ENCODE data around the gene ARHGAP6. TPM values are rescaled to one million over a fixed set of nuclear protein-coding genes. Genes with fewer than 3 reads are reported as not detected.
"Not testable (repeated sequence)": the region's sequence is repeated elsewhere in the genome, so short reads cannot be mapped to it uniquely, and the experiment has no call there.

Gene ARHGAP6
- total and polyA plus RNA-seq, 2 donors from 2014 or later = 6.0 to 20.4 TPM

DNA sequence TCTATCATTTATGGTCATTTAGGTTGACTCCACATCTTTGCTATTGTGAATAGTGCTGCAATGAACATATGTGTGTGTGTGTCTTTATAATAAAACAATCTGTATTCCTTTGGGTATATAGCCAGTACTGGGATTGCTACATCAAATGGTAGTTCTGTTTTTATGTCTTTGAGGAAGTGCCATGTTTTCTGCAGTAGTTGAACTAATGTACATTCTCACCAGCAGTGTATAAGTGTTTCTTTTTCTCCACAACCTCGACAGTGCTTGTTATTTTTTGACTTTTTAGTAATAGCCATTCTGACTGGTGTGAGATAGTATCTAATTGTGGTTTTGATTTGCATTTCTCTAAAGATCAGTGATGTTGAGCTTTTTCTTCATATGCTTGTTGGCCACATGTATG lies 80.5 kb downstream of the ARHGAP6 start:
- H3K9ac ChIP-seq (ENCODE audit: low read length in 3 of 3) = no peak overlapping the region
- DNase-seq = no peak
- no peaks in the 10 kb centered on the region for H3K9me3 ChIP-seq (ENCODE audit: control insufficient read depth in 2 of 3, insufficient read depth in 1 of 3, low read length in 3 of 3)
- no peak overlapping the region for H3K27ac ChIP-seq (ENCODE audit: low read depth in 2 of 2, low read length in 2 of 2)
- TF ChIP-seq, protein P1, sequence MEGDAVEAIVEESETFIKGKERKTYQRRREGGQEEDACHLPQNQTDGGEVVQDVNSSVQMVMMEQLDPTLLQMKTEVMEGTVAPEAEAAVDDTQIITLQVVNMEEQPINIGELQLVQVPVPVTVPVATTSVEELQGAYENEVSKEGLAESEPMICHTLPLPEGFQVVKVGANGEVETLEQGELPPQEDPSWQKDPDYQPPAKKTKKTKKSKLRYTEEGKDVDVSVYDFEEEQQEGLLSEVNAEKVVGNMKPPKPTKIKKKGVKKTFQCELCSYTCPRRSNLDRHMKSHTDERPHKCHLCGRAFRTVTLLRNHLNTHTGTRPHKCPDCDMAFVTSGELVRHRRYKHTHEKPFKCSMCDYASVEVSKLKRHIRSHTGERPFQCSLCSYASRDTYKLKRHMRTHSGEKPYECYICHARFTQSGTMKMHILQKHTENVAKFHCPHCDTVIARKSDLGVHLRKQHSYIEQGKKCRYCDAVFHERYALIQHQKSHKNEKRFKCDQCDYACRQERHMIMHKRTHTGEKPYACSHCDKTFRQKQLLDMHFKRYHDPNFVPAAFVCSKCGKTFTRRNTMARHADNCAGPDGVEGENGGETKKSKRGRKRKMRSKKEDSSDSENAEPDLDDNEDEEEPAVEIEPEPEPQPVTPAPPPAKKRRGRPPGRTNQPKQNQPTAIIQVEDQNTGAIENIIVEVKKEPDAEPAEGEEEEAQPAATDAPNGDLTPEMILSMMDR (IDR thresholded peaks at IDR 0.05; ENCODE audit: borderline replicate concordance, extremely low read depth, insufficient read depth) = no peak
- no peaks in the 10 kb centered on the region for H3K36me3 ChIP-seq (ENCODE audit: control insufficient read depth in 2 of 3, insufficient read depth in 3 of 3, low read length in 3 of 3)
- no peak for FAIRE-seq
- H3K4me3 ChIP-seq (ENCODE audit: low read length in 3 of 3) = no peak overlapping the region
- intact Hi-C loops (cut with DNase I) = no loop called here
- peaks cover 0 to 5% (median 0%) of the 10 kb centered on the region in 3 donors for H3K4me1 ChIP-seq (ENCODE audit: control insufficient read depth in 2 of 3, insufficient read depth in 2 of 3, low read depth in 1 of 3, low read length in 3 of 3)
- H3K27me3 ChIP-seq (ENCODE audit: control insufficient read depth, insufficient read depth, low read length) = no peaks in the 10 kb centered on the region

DNA sequence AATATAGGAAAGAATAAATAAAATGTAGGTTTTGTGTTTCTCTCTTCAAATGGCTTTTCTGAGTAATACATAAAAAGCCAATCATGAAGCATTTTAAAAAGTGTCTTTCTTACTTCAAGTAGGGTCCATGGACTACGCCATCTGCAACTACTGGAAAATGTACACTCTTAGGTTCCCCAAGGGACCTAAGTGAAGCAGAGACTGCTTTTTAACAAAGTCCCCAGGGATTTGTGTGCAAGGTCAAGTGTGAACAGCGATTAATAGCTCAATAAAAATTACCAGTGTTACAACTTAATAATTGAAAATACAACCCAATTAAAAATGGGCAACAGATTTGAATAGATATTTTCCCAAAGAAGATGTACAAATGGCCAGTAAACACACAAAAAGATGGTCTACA lies 84.9 kb downstream of the ARHGAP6 start:
- no peak overlapping the region for H3K4me3 ChIP-seq (ENCODE audit: low read length in 3 of 3)
- FAIRE-seq (no peak), DNase-seq (no peak)
- TF ChIP-seq, protein P1 (IDR thresholded peaks at IDR 0.05; ENCODE audit: borderline replicate concordance, extremely low read depth, insufficient read depth) = no peak
- H3K27me3 ChIP-seq (ENCODE audit: control insufficient read depth, insufficient read depth, low read length) = no peaks in the 10 kb centered on the region
- H3K4me1 ChIP-seq (ENCODE audit: control insufficient read depth in 2 of 3, insufficient read depth in 2 of 3, low read depth in 1 of 3, low read length in 3 of 3) = peaks cover 0 to 5% (median 0%) of the 10 kb centered on the region in 3 donors
- H3K9me3 ChIP-seq (ENCODE audit: control insufficient read depth in 2 of 3, insufficient read depth in 1 of 3, low read length in 3 of 3) = no peaks in the 10 kb centered on the region
- intact Hi-C loops (cut with DNase I) = no loop called here
- H3K27ac ChIP-seq (ENCODE audit: low read depth in 2 of 2, low read length in 2 of 2) = no peak overlapping the region
- H3K36me3 ChIP-seq (ENCODE audit: control insufficient read depth in 2 of 3, insufficient read depth in 3 of 3, low read length in 3 of 3) = no peaks in the 10 kb centered on the region
- no peak overlapping the region for H3K9ac ChIP-seq (ENCODE audit: low read length in 3 of 3)

DNA sequence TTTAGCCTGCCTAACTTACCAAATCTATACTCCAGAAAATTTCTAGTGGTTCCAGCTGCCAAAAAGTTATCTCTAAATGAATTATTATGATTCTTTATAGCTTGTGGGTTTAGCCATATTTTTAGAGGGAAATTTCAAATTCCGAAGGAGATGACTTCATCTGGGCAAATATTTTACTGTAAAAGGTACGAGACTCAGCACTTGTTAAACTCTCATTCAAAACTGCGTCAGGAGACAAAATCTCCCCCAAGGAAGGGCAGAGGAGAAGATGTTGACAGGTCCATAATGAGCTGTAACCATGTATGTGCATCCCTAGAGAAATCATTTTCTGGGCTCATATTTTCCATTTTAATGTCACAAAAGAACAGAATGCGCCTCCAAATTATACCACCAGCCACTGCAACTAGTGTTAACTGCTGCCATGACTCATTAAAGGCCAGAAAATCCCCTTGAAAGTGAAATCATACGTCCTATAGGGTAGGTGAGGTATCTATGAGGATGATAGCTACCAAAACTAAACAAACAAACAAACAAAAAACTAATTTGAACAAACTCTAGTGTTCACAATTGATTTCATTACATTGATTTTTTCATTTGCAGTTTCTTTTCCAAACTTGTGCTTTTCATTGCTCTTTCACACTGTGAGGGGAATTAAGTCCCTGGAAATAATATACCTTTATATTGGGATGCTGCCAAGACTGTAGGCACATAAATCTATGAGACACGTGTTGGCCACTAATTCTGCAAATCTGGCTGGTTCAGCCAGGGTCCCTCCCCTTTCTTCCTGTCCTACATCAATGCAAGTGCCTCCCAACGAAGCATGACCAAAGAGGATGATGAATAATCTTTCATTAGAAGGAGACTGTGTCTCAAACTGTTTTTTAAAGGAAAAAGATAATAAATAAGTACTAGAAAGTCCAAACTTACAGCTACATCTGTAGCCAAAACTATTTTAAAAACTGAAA lies 85.8 kb downstream of the ARHGAP6 start:
- no peak overlapping the region for H3K27ac ChIP-seq (ENCODE audit: low read depth in 2 of 2, low read length in 2 of 2)
- no peaks in the 10 kb centered on the region for H3K27me3 ChIP-seq (ENCODE audit: control insufficient read depth, insufficient read depth, low read length)
- intact Hi-C loops (cut with DNase I) = no loop called here
- FAIRE-seq (no peak), DNase-seq (peak in 1 of 5 donors; percentile 43)
- no peak overlapping the region for H3K4me3 ChIP-seq (ENCODE audit: low read length in 3 of 3)
- no peaks in the 10 kb centered on the region for H3K9me3 ChIP-seq (ENCODE audit: control insufficient read depth in 2 of 3, insufficient read depth in 1 of 3, low read length in 3 of 3)
- H3K36me3 ChIP-seq (ENCODE audit: control insufficient read depth in 2 of 3, insufficient read depth in 3 of 3, low read length in 3 of 3) = no peaks in the 10 kb centered on the region
- H3K9ac ChIP-seq (ENCODE audit: low read length in 3 of 3) = no peak overlapping the region
- TF ChIP-seq, protein P1 (IDR thresholded peaks at IDR 0.05; ENCODE audit: borderline replicate concordance, extremely low read depth, insufficient read depth) = no peak
- peaks cover 0 to 5% (median 0%) of the 10 kb centered on the region in 3 donors for H3K4me1 ChIP-seq (ENCODE audit: control insufficient read depth in 2 of 3, insufficient read depth in 2 of 3, low read depth in 1 of 3, low read length in 3 of 3)

DNA sequence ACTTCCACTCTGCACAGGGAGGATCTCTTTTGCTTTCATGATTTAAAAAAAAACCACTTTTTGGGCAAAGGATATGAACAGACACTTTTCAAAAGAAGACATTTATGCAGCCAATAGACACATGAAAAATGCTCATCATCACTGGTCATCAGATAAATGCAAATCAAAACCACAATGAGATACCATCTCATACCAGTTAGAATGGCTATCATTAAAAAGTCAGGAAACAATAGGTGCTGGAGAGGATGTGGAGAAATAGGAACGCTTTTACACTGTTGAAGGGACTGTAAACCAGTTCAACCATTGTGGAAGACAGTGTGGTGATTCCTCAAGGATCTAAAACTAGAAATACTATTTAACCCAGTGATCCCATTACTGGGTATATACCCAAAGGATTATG lies 87.4 kb downstream of the ARHGAP6 start:
- H3K4me1 ChIP-seq (ENCODE audit: control insufficient read depth in 2 of 3, insufficient read depth in 2 of 3, low read depth in 1 of 3, low read length in 3 of 3); H3K27me3 ChIP-seq (ENCODE audit: control insufficient read depth, insufficient read depth, low read length); H3K9me3 ChIP-seq (ENCODE audit: control insufficient read depth in 2 of 3, insufficient read depth in 1 of 3, low read length in 3 of 3); H3K27ac ChIP-seq (ENCODE audit: low read depth in 2 of 2, low read length in 2 of 2); H3K36me3 ChIP-seq (ENCODE audit: control insufficient read depth in 2 of 3, insufficient read depth in 3 of 3, low read length in 3 of 3); H3K4me3 ChIP-seq (ENCODE audit: low read length in 3 of 3); intact Hi-C loops (cut with DNase I); FAIRE-seq; H3K9ac ChIP-seq (ENCODE audit: low read length in 3 of 3); DNase-seq: not testable (repeated sequence)

All from kidney (tissue), 14 donors.